RWPE1 (cell line): Measurements from ENCODE around the gene PSME1.

ENCODE experiments used
- CTCF ChIA-PET: fragments of 350-600 bp; sonication (Branson Sonifier 250); formaldehyde crosslinking; extraction: SDS; loops from one replicate; lab custom pipeline; 2021; lab: Yijun Ruan, JAX
- POLR2A ChIA-PET: fragments of 400-600 bp; formaldehyde crosslinking; extraction: SDS; loops from one replicate; lab custom pipeline; 2020; ENCODE audit warnings: antibody characterized with exemption; ENCODE audit not compliant: low non-redundant PET; lab: Yijun Ruan, JAX
- DNase-seq: peaks from one replicate; pipeline ENCODE4 v3.0.0; 2012; ENCODE audit warnings: low spot score
- H3K27ac ChIP-seq: fragments of 450-650 bp; 2 replicates; pipeline ENCODE4 v1.5.1; 2017
- TF ChIP-seq, protein P1 (sequence below): fragments of 450-650 bp; conservative IDR thresholded peaks from 2 replicates; pipeline ENCODE4 v1.5.1; 2017; ENCODE audit warnings: low read depth, mild to moderate bottlenecking

The PSME1 gene

DNA sequence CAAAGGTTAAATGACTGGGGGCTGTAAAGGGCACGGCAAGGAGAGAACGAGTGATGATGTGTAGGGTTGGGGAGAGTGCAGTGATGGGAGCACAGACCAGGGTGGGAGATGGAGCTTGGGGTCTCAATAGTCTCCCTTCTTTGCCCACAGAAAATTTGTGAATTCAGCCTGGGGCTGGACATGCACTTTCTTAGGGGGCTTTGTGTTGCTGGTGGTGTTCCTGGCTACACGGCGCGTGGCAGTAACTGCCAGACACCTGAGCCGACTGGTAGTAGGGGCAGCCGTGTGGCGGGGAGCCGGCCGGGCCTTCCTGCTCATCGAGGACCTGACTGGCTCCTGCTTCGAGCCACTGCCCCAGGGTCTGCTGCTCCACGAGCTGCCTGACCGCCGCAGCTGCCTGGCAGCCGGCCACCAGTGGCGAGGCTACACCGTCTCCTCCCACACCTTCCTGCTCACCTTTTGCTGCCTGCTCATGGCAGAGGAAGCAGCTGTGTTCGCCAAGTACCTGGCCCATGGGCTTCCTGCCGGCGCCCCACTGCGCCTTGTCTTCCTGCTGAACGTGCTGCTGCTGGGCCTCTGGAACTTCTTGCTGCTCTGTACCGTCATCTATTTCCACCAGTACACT, 3.8 kb upstream of the PSME1 start:
- TF ChIP-seq, protein P1, sequence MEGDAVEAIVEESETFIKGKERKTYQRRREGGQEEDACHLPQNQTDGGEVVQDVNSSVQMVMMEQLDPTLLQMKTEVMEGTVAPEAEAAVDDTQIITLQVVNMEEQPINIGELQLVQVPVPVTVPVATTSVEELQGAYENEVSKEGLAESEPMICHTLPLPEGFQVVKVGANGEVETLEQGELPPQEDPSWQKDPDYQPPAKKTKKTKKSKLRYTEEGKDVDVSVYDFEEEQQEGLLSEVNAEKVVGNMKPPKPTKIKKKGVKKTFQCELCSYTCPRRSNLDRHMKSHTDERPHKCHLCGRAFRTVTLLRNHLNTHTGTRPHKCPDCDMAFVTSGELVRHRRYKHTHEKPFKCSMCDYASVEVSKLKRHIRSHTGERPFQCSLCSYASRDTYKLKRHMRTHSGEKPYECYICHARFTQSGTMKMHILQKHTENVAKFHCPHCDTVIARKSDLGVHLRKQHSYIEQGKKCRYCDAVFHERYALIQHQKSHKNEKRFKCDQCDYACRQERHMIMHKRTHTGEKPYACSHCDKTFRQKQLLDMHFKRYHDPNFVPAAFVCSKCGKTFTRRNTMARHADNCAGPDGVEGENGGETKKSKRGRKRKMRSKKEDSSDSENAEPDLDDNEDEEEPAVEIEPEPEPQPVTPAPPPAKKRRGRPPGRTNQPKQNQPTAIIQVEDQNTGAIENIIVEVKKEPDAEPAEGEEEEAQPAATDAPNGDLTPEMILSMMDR: no peak
- POLR2A ChIA-PET: no interaction called here
- H3K27ac ChIP-seq: peak overlapping the region; percentile 6; the same call in 1 of the 2 replicates
- DNase-seq: no peak
- CTCF ChIA-PET: no interaction called here

DNA sequence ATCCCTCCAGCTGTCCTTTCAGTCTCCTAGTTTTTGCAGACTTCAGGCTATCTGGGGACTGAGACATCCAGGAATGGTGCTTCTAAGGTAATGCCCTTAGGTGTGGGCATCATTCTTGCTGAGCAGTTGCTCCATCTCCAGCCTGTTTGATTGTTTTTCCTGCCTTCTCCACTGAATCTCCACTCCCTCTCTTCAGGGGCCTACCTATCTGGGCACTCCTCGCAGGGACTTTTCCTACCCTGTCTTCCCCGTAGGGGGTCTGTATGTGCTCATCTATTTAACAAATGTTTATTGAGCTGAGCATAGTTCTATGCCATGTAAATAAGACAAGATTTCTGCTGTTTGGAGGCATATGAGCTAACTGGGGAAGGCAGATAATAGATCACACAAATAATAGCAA, 3.0 kb upstream of the PSME1 start:
- ChIA-PET CTCF (interaction anchor here (0.6 kb wide), 1 partner anchor 9 kb away, joined by 4 read pairs; no protein-coding TSS in a partner anchor), POLR2A (no interaction called here)
- no peak for DNase-seq
- H3K27ac ChIP-seq: no peak overlapping the region
- TF ChIP-seq, protein P1: no peak

DNA sequence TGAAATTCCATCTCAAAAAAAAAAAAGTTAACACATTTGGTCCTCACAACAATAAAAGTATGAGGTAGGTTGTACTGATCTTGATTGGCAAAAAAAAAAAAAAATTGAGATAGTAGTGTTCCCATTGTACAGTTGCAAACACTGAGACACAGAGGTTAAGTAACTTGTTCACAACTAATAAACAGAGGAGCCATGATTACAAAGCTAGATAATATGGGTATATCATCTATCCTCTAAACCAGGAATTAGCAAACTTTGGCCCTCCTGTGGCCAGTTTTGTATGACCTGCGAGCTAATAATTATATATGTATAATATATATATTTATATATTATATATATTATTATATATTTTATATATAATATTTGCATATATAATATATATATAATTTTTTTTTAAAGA, 2.3 kb upstream of the PSME1 start:
- CTCF ChIA-PET: interaction anchor here (0.6 to 0.7 kb wide), 2 partner anchors 10 to 70 kb away, joined by 4 to 5 read pairs; no protein-coding TSS in a partner anchor
- POLR2A ChIA-PET: no interaction called here
- no peak for DNase-seq
- TF ChIP-seq, protein P1: no peak
- H3K27ac ChIP-seq: no peak overlapping the region

DNA sequence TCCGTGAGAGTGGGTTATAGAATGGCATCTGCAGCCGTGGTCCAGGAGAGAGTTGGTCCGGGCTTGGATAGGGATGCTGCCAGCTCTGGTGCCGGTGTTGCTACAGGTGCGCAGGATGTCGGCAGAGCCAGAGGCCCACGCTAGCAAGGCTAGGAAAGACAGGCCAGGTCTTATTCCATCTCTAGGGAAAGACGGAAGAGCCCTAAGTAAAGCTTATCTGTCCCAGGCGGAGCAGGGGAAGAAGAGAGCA, 485 bp upstream of the PSME1 start:
- POLR2A ChIA-PET: interaction anchor here (0.9 to 2.6 kb wide), 3 partner anchors 11 to 21 kb away, joined by 3 to 12 read pairs (median 5); partner anchors contain the start of genes DCAF11, NRL, PSME2 and RNF31
- peak overlapping the region; percentile 96 for H3K27ac ChIP-seq
- TF ChIP-seq, protein P1: no peak
- DNase-seq: no peak
- CTCF ChIA-PET: no interaction called here

DNA sequence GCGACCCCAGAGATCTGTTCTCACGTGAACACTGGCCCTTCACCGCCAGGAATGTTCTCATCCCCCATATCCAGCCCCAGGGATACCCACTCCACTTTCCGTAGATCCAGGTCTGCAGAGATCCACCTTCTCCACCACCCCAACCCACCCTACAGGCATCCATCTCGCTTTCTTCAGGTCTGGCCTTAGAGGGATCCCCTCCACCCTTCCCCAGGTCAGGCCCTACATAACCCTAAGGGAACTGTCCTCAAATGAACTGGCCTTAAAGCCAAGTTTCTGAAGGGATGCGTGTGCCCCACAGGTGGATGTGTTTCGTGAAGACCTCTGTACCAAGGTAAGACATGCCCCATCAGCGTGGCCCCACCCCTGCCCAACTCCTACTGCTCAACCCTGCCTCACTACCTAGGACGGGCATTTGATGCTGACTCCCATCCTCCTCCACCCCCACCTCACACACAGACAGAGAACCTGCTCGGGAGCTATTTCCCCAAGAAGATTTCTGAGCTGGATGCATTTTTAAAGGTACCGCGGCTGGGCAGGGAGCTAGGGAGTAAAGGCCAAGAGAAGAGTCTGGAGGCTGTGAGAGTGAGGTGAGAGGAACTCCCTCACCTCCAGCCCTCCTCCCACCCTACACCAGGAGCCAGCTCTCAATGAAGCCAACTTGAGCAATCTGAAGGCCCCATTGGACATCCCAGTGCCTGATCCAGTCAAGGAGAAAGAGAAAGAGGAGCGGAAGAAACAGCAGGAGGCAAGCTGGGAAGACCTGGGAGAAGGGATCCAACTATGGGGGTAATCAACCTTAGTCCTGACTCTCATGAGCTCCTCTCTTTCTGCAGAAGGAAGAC, 912 bp downstream of the PSME1 start:
- H3K27ac ChIP-seq: peak overlapping the region; percentile 96
- ChIA-PET CTCF (interaction anchor here (0.6 to 1.4 kb wide), 4 partner anchors 10 to 29 kb away, joined by 4 to 7 read pairs (median 4); partner anchors contain the start of genes IRF9, PSME2 and RNF31), POLR2A (interaction anchor here (0.6 to 2.6 kb wide), 2 partner anchors 10 to 23 kb away, joined by 3 to 12 read pairs; partner anchors contain the start of genes DCAF11, NRL and RNF31)
- DNase-seq: no peak
- TF ChIP-seq, protein P1: no peak
